ENCODE data around the gene MUC3A.
"Not testable (repeated sequence)": the region's sequence is repeated elsewhere in the genome, so short reads cannot be mapped to it uniquely, and the experiment has no call there.

MUC3A gene

GRCh38 chr7:100975371-100975821 lies 26.1 kb downstream of the MUC3A start:
- DNase-seq, result no peak

- no peak for DNase-seq
Measured at GRCh38 chr7:100978300-100978699, 29.0 kb downstream of the MUC3A start.

- DNase-seq, result no peak
Measured at GRCh38 chr7:100983451-100984187, 34.3 kb downstream of the MUC3A start.

- DNase-seq, result not testable (repeated sequence)
Measured at GRCh38 chr7:100984241-100984918, 35.0 kb downstream of the MUC3A start.

- not testable (repeated sequence) for DNase-seq
Measured at GRCh38 chr7:100985033-100985797, 35.9 kb downstream of the MUC3A start.

- no peak for DNase-seq
Measured at GRCh38 chr7:100991631-100992030, 42.3 kb downstream of the MUC3A start.

- DNase-seq, result not testable (repeated sequence)
Measured at GRCh38 chr7:100992280-100992679, 42.9 kb downstream of the MUC3A start.

- not testable (repeated sequence) for DNase-seq
Measured at GRCh38 chr7:100994671-100995070, 45.3 kb downstream of the MUC3A start.

GRCh38 chr7:100998530-100998929 lies 49.2 kb downstream of the MUC3A start:
- not testable (repeated sequence) for DNase-seq

GRCh38 chr7:100999334-100999733 lies 50.0 kb downstream of the MUC3A start:
- not testable (repeated sequence) for DNase-seq

GRCh38 chr7:101000025-101000424 lies 50.7 kb downstream of the MUC3A start:
- DNase-seq, result not testable (repeated sequence)

- DNase-seq, result not testable (repeated sequence)
Measured at GRCh38 chr7:101002333-101002732, 53.0 kb downstream of the MUC3A start.

- not testable (repeated sequence) for DNase-seq
Measured at GRCh38 chr7:101007361-101007760, 58.0 kb downstream of the MUC3A start.

GRCh38 chr7:101009629-101010028 lies 60.3 kb downstream of the MUC3A start:
- DNase-seq, result no peak

- DNase-seq, result no peak
Measured at GRCh38 chr7:101012931-101013330, 63.6 kb downstream of the MUC3A start.

GRCh38 chr7:101015626-101016025 lies 66.3 kb downstream of the MUC3A start:
- no peak for DNase-seq

- peak; percentile 68 for DNase-seq
Measured at GRCh38 chr7:101017064-101017777, 67.9 kb downstream of the MUC3A start.
